DMS153 treated with DMSO at 0.1 percent for 48 hours (cell line): Measurements from ENCODE around the gene TECPR2.
"Not testable (repeated sequence)": the region's sequence is repeated elsewhere in the genome, so short reads cannot be mapped to it uniquely, and the experiment has no call there.

ENCODE experiments used
- DNase-seq: peaks from one replicate; lab custom pipeline; 2025; ENCODE audit not compliant: unreplicated experiment; lab: John Stamatoyannopoulos, UW

The TECPR2 gene, protein sequence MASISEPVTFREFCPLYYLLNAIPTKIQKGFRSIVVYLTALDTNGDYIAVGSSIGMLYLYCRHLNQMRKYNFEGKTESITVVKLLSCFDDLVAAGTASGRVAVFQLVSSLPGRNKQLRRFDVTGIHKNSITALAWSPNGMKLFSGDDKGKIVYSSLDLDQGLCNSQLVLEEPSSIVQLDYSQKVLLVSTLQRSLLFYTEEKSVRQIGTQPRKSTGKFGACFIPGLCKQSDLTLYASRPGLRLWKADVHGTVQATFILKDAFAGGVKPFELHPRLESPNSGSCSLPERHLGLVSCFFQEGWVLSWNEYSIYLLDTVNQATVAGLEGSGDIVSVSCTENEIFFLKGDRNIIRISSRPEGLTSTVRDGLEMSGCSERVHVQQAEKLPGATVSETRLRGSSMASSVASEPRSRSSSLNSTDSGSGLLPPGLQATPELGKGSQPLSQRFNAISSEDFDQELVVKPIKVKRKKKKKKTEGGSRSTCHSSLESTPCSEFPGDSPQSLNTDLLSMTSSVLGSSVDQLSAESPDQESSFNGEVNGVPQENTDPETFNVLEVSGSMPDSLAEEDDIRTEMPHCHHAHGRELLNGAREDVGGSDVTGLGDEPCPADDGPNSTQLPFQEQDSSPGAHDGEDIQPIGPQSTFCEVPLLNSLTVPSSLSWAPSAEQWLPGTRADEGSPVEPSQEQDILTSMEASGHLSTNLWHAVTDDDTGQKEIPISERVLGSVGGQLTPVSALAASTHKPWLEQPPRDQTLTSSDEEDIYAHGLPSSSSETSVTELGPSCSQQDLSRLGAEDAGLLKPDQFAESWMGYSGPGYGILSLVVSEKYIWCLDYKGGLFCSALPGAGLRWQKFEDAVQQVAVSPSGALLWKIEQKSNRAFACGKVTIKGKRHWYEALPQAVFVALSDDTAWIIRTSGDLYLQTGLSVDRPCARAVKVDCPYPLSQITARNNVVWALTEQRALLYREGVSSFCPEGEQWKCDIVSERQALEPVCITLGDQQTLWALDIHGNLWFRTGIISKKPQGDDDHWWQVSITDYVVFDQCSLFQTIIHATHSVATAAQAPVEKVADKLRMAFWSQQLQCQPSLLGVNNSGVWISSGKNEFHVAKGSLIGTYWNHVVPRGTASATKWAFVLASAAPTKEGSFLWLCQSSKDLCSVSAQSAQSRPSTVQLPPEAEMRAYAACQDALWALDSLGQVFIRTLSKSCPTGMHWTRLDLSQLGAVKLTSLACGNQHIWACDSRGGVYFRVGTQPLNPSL (N-terminal part only)

DNA sequence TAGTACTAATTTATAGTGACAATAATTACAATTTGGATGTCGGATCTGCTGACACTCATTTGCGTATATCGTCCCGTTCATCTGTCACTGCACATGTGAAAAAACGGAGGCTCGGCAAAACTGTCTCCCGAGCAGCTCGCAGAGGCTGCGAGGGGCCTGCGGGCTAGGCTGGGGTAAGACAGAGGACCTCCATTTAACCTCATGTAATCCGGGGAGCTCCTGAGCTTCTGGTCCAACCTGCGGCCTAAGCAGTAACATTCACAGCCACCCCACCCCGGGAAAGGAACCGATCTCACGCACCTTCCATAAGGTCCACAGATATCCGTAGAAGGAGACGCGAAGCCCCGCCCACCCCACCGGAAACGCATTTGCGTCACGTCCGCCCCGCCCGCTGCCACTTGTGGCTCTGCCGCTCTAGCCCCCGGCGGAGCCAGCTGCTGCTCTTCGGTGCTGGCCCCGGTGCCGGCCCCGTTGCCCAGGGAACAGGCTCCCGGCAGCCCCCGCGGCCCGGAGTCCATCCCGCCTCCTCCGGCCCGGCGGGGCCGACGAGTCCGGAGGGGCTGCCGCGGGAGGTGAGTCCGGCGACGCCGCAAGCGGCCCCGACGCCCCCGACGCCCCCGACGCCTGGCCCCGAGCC is at the start of gene TECPR2, which contains the start of gene CINP:
Gene TECPR2 (plus strand): TSS at position 397 of the 637 bp plus-strand sequence. CDS start 13,781 bp downstream, outside the sequence.
Gene CINP (minus strand): TSS at position 346 of the 637 bp plus-strand sequence. CDS start 39 bp downstream, at position 307.
- DNase-seq = peak; percentile 60

DNA sequence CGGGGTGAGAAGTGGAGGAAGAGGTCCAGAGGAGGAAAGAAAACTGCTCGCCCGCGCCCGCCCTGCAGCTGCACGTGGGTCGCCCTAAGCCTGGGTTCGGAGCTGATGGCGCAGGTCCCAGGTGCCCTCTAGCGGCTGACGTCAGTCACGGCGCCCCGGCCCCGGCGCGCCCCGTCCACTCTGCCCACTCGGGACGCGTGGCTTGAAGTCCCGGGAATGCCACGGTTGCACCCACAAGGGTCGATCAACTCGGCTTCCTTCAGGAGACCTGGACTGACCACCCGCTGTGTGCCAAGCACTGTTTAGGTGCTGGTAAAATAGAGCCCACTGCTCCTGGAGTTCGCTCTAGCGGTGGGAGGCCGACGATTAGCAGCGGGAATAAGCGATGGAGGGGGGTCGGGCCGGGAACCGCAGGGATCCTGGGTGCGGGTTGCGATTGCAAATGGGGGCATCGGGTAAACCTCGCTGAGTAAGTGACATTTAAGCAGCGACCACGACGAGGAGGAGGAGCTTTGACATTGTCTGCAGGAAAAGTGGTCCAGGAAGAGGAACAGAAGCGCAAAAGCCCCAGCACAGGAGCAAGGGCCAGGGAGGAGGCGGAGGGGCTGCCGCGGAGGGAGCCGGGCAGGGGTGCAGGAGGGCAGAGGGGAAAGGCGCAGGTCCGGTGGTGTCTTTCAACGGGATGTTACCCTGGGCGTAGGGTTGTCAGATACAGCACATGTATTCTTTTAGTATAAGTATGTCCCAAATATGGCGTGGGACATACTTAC is 48.3 kb upstream of the TECPR2 start:
- peak; percentile 11 for DNase-seq

DNA sequence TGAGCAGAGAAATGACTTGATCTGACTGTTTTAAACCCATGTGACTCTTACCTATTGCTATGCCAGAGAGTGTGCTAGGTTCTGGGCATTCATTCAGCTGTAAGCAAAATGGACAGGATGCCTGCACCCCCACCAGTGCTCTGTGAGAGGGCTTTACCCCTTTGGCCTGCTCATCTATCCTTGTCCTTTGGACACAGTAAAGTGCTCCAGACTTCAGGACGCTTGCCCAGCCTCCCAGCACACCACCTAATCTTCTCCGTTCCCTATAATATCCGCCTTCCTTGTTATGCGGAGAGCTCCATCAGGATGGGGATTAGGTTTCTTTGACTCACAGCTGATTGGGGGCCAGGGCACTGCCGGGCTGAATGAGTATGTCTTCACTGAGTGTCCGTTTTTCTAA is 47.6 kb upstream of the TECPR2 start:
- no peak for DNase-seq

DNA sequence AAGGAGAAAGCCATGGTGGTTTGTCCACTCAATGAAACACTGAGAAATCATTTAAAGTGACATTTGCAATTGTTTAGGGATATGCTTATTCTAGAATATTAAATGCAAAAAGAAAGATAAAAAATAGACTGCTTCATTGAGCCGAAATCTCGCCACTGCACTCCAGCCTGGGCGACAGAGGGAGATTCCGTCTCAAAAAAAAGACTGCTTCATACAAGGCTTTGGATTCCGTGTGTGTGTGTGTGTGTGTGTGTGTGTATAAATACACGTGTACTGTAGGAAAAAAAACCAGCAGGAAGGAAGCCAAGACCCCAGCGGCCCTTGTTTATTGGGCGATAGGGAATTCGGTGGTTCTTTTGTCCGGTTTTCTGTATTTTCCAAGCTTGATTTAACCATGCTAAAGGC is 46.4 kb upstream of the TECPR2 start:
- no peak for DNase-seq

DNA sequence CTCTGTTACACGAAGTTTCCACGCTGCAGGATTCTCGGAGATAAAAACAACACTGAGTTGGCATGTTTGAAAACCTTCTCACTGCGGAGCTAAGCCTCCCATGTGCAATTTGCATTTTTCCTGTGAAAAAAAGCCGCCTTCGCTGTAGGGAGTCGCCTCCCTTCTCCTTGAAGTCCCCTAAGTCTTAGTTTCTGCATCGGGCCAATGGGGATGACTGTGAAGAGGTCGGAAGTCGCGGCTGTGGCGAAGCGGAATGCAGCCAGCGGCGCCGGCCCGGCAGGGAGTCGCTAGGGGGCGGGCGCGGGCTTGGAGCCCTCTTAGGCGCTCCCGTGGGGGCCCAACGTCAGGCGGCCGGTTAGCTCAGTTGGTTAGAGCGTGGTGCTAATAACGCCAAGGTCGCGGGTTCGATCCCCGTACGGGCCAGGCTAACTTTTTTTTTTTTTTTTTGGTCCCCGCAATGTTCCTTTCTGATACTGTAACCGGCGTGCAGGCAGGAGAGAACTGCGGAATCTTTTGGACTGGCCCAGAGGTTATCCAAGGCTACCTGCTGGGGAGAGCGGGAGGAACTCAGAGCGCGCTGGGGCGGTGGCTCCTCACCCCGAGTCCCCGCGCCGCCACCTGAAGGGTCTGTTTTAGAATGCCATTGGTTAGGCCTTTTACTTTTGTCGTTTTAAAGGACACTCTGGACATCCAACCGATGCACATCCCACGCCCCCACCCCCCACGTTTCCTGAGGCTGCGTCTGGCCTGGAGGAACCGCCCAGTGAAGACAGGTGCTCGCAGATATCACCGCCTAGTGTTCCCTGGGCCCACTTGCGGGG is 45.8 kb upstream of the TECPR2 start:
- DNase-seq = peak; percentile 11

DNA sequence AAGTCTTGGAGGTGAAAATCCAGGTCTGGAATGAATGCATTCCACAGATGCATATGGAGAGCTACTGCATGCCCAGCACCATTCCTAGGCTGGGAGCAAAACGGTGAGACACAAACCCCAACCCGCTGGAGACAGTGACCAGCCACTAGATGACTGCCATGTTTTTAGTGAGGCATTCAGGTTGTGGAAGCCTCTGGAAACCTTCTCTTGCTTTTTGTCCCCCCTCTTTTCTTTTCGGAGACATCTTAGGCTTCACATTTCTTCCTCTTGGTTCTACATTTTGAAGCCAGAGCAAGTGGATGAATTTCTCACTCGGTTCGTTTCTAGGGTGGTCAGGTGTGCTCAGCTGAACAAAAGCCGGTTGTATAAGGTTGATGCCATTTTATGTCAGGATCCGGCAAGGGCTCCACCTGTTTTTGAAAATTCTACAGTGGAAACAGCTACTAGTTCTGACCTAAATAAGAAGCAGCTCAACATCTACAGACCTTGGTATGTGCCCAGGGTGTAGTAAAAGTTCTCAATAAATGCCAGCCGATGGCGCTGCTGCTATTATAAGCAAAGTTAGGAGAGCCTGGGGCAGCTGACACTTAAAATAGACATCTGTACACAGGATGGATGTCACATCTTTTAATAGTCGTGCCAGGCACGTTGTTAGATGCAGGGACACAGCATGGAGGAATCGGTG is 45.0 kb upstream of the TECPR2 start:
- DNase-seq = peak; percentile 3

DNA sequence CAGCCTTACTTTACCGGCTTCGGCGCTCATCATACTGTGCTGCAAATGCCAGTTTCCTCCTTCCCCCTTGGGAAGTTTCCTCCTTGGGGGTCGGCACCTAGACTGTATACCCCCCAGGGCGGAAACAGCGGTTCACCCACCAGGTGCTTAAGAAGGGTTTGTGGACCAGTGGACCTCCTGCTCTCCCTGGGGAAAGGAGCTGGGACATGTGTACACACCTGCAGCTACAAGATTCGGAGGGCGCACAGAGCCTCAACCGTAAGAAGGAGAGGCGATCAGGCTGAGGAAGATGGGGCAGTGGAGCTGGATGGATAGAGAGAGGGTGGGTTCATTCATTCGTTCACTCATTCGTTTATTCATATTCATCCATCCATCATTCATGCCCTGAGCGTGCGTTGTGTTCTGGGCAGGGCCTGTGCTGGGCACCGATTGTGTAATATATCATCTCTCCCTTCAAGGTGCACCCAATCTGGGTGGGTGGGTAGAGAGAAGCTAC is 43.9 kb upstream of the TECPR2 start:
- DNase-seq = no peak

DNA sequence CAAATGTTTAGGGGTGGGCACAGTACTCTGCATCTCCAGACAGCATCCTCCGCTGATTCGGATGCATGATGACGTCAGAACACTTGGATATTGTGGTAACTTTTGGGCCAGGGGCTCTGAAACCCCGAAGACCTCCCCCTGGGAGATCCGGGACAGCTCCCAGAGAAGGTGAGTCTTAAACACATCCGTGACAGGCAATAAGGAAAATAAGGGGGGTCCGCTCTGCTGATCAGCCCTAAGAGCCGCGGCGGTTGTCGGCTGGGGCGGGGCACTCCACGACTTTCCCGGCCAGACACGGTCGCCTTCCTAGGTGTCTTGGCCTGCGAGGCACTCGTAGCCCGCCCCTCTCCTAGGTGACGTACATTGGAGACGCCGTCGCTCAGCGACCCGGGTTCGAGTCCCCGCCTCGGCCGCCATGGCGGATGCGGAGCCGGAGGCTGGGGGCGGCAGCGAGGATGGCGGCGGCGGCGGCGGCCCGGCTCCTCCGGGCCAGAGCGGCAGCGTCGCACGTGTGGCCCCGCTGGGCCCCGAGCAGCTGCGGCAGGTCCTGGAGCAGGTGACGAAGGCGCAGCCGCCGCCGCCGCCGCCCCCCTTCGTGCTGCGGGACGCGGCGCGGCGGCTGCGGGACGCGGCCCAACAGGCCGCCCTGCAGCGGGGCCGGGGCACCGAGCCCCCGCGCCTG is 43.2 kb upstream of the TECPR2 start, which contains the start of gene ZNF839:
Gene ZNF839 (plus strand): TSS at position 396 of the 682 bp plus-strand sequence. CDS start 20 bp downstream, at position 416.
- peak; percentile 32 for DNase-seq

DNA sequence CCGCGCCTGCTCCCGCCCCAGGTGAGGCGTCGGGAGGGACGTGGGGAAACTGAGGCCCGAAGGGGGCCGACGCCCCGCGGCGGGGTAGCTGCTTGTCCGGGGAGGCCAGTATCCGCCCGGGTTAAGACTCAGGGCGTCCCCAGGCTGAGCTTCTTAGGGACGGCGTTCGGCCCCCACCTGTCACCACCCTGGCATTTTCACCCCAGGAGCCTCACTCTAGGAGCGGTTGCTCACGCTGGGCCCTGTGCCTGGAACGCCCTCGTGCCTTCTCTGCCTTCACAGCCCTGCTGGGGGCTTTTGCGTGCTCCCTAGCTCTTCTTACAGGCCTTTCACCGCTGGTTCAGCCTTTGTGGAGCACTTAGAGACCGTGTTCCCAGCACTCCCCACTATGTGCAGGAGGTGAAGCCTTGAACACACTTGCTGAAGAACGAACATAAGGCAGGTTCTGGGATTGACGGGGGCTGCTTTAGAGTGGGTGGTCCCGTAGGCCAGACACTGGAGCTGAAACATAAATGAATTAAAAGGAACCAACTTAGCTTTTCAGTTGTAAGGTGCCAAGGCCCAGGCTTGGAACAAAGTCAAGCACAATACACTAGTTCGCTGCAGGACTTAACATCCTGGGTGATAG is 42.6 kb upstream of the TECPR2 start:
- DNase-seq = no peak

DNA sequence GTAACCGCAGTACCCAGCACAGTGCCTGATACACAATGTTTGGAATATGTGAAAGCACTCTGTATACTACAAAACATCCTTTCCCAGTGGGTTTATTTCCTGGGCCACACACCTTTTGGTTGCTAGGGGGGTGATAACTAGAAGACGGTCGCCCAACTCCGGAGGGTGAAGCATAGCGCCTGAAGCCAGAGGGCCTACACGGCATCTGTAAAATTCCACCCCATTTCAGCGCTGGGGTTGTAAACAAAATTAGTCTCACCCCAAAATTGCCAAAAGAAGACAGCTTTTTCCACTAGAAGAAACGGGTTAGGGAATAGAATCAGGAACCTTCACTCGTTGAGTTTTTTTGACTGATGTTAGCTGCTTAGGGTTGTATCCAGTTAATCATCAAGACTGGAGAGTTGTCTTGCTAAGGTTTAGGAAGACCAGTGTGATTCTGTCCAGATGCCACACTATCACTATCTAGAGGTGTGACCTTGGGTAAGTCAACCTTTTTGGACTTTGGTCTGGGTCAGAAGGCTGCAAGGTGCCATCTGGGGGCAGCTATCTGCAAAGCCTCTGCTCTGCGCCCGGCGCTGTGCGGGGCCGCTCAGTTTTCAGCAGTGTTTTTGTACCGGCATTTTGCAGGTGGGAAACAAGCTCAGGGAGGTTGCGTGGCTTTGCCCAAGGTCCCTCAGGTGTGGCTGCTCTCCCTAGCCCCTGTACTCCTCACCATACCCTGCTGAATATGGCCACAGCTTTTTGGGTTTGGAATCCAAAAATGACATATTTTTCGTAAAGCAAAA is 41.9 kb upstream of the TECPR2 start:
- no peak for DNase-seq

DNA sequence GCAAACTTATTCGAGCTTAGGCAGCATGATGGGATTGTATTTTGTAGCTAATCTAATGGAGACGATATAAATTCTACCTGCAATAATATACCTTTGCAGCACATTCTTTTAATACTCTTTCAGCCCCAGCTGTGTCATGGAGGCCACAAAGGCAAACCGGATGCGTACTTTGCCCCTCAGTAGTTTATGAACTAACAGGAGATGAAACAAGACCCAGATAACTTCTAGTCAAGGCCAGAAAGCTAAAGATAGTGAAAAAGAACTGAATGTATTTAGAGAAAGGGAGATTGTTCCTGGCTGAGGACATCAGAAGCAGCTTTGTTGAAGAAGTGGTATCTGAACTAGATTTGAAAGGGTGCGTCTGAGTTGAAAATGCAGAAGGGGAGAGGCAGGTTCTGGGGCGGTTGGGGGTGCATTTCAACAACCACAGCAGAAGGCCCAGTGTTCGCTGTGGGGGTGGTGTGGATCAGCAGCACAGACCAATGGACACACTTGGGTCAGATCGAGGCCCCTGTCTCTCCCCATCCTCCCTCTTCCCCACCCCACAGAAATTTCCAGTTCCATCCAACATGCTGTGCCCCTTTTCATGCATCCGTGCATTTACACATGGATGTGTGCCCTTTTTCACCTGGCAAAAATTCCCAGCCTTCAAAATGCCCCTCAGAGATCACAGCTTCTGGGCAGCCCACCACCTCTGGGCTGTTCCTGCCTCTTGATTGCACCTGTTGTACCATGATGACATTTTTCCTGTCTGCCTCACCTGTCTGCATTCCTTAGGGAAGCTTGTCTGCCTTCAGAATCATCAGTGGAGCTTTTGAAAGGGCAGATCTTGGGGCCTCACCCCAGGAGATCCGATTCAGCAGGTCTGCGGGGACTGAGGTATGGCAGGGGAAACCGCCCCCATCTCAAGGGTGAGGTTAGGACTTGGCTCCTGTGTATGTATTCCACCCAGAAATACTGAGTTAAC is 41.0 kb upstream of the TECPR2 start:
- DNase-seq = no peak

DNA sequence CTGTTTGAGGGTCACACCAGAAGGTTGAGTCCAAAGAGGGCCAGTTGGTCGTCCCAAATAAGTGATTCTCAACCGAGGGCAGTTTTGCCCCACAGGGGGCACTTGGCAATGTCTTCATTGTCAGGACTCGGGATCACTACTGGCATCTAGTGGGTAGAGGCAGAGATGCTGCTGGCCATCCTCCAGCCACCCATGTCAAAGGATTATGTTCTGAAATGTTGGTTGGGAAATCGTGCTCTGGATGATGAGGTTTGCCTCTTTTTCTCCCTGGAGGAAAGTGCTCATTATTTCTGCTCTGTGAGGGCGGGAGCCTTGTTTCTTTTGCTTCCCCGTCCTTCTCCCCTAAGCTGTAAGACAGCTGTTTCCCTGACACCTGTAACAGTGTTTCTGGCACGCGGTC is 39.6 kb upstream of the TECPR2 start:
- no peak for DNase-seq

DNA sequence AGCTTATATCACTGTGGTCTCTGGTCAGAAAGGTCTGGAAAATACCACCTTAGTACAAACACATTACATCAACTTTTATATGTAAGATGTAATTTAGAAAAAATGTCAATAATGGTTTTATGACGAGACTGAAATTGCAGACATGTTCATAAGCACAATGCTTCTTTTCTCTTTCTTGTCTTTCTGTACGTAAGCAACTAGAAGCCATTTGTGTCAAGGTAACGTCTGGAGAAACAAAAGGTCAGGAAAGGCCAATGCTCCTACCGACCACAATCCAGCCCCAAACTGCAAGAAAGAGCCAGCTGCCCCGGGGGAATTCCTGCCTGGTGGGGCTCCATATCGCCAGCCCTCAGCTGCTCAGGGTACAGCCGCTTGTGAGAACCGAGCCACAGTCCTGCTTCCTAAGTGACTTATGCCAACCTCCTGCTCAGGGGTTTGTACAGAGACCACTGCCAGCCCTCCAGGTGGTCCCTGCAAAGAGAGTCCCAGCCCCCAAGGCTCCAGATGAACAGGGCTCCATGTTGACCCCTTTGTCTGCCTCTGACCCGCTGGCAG is 36.9 kb upstream of the TECPR2 start:
- DNase-seq = no peak

DNA sequence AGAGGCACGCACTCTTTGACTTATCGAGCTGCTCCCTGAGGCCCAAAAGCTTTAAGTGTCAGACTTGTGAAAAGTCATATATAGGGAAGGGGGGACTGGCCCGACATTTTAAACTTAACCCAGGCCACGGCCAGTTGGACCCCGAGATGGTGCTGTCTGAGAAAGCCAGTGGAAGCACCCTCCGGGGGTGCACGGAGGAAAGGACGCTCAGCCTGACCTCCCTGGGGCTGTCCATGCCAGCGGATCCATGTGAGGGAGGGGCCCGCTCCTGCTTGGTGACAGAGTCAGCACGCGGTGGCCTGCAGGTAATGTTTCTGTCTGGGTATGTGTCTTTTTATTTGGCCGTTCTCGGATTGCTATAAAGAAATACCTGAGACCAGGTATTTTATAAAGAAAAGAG is 36.2 kb upstream of the TECPR2 start:
- DNase-seq = no peak

DNA sequence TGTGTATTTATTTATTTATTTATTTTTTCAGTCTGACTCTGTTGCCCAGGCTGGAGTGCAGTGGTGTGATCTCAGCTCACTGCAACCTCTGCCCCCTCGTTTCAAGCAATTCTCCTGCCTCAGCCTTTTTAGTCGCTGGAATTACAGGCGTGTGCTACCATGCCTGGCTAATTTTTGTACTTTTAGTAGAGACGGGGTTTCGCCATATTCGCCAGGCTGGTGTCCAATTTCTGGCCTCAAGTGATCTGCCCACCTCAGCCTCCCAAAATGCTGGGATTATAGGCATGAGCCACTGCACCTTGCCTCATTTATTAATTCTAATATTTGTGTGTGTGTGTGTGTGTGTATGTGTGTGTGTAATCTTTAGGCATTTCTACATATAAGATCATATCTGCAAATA is 33.4 kb upstream of the TECPR2 start:
- DNase-seq = not testable (repeated sequence)
